ENCODE results near the gene KDR.

DNA sequence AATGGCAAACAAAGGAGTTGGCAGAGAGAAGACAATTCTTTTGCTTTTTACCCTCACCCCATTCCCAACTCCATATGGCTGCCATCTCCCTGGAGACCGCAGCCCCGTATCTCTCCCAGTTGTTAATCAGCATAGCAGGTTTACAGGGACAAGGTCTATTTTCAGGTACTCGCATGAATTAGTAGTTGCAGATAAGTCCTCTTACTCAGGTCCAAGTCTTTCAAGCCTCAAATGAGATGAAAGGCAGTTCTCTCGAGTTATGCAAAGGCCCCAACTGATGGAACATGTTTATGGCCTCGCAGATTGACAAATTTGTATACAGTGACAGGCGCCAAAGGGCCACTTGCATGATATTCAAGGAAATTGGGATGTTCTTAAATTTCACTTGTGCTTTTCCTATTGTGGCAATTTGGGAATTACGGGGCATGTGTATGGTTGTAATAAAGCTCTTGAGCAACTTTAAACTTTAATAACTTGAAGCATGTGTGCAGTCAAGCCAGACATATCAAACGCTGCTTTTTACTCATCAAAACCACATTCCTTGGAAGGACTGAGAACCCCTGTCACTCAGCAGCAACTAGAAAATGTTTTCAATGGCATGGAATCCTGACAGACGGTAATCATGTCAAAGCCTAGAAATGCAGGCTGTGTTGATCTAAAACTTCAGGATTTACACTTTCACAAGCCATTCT, 45.1 kb downstream of the KDR start:
- TF ChIP-seq, protein P1, sequence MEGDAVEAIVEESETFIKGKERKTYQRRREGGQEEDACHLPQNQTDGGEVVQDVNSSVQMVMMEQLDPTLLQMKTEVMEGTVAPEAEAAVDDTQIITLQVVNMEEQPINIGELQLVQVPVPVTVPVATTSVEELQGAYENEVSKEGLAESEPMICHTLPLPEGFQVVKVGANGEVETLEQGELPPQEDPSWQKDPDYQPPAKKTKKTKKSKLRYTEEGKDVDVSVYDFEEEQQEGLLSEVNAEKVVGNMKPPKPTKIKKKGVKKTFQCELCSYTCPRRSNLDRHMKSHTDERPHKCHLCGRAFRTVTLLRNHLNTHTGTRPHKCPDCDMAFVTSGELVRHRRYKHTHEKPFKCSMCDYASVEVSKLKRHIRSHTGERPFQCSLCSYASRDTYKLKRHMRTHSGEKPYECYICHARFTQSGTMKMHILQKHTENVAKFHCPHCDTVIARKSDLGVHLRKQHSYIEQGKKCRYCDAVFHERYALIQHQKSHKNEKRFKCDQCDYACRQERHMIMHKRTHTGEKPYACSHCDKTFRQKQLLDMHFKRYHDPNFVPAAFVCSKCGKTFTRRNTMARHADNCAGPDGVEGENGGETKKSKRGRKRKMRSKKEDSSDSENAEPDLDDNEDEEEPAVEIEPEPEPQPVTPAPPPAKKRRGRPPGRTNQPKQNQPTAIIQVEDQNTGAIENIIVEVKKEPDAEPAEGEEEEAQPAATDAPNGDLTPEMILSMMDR (IDR thresholded peaks at IDR 0.05) = no peak
- no peak for TF ChIP-seq POLR2A (IDR thresholded peaks at IDR 0.05)
- no peak for TF ChIP-seq EP300 (IDR thresholded peaks at IDR 0.05)

All from ovary (tissue), 3 donors.